Lower leg skin (tissue), 4 donors: ENCODE data around the gene ACSF3. TPM values are rescaled to one million over a fixed set of nuclear protein-coding genes. Genes with fewer than 3 reads are reported as not detected.

Experiments used
- DNase-seq, 2 donors: peaks; one replicate each; pipeline ENCODE4 v3.0.0-alpha.2; 2019; ENCODE audit warnings: low spot score in 2 of 2
- H3K4me3 ChIP-seq: fragments of 200-600 bp; sonication (generic); 2 replicates; pipeline ENCODE4 v1.5.1; 2017; ENCODE audit warnings: mild to moderate bottlenecking, low read depth; ENCODE audit not compliant: poor library complexity, severe bottlenecking
- CTCF ChIP-seq, 3 donors: fragments of 450-650 bp; IDR thresholded peaks; one replicate each; pipeline ENCODE4 v1.5.1; 2016; ENCODE audit warnings: antibody characterized with exemption in 3 of 3, mild to moderate bottlenecking in 3 of 3, moderate library complexity in 2 of 3
- POLR2A ChIP-seq, 2 donors: fragments of 450-650 bp; IDR thresholded peaks; one replicate each; pipeline ENCODE4 v1.6.1; 2016 to 2017; ENCODE audit warnings: antibody characterized with exemption in 2 of 2, mild to moderate bottlenecking in 1 of 2, moderate library complexity in 1 of 2
- WGBS, 2 donors: methylation state at CpG; one replicate each; pipeline ENCODE4 v1.1.5; 2018; 5-methylcytosine and 5-hydroxymethylcytosine counted together
- intact Hi-C: fragments of 100-400 bp; cut with DNase I; formaldehyde crosslinking; loops from one replicate; pipeline ENCODE4 v1.15.0; 2023; ENCODE audit warnings: low total_unique reads
- total RNA-seq, 4 donors: library from RNA; depleted of rRNA; stranded (reverse); fragments of >200 nt; gene quantifications; one replicate each; pipeline ENCODE4 v1.1.0, GENCODE V29; 2016

The ACSF3 gene
- total RNA-seq, 4 donors from 2014 or later = 22.7 to 42.3 (median 34.4) TPM

DNA sequence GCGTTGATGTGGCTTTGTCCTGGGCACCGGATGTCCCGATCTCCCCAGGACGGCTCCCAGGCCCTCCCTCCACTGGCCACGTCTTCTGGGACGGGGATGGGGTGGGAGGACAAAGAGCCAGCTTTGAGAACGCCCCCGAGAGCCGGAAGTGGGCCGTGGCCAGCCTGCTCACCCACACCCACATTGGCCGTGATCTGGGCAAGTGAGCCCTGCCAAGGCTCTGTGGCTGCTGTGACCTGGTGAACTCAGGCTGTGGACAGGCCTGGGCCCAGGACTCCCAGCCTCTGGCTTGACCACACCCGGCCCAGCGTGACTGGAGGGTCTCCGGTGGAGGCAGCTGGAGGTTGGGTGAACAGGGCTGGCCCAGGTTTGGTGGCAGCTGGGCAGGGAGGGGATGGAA, 81.2 kb downstream of the ACSF3 start:
- intact Hi-C loops = no loop called here
- TF ChIP-seq CTCF (IDR thresholded peaks at IDR 0.05) = no peak
- WGBS, 2 donors = 61 to 84% methylated on average over 11 to 14 of the region's 14 CpGs
- H3K4me3 ChIP-seq = no peak overlapping the region
- no peak for DNase-seq

- WGBS, 2 donors = 43 to 53% methylated on average over 13 to 17 of the region's 20 CpGs
- intact Hi-C loops = no loop called here
- DNase-seq = no peak
- no peak for TF ChIP-seq POLR2A (IDR thresholded peaks at IDR 0.05)
- TF ChIP-seq CTCF (IDR thresholded peaks at IDR 0.05) = no peak
- no peak overlapping the region for H3K4me3 ChIP-seq
These were observed 81.9 kb downstream of the ACSF3 start for GRCh38 chr16:89175280-89176146.

DNA sequence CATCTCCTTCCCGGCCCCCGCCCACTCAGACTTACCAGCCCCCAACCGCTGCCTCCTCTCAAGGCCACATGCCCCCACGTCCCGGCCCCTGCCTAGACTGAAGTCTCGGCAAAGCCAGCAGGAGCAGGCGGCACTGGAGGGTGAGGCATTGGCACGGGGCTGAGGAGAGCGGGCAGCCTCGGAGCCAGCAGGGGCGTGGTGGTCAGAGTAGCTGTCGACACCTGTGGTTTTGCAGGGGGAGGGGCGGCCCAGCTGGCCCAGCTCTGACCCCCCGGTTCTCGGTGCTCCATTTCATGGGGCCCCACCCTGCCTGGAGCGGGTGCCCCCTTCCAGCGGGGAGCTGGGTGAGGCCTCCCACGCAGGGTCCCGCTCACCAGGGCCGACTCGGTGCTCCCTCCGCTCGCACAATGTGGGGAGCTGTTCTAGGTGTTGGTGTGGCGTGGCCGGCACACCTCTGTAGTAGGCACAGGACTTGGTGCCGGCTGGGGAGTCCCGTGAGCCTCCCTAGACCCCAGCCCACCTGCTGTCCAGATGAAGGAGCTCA, 82.6 kb downstream of the ACSF3 start:
- intact Hi-C loops = no loop called here
- WGBS, 2 donors = 79 to 87% methylated on average over 19 to 25 of the region's 27 CpGs
- no peak for TF ChIP-seq CTCF (IDR thresholded peaks at IDR 0.05)
- H3K4me3 ChIP-seq = no peak overlapping the region
- DNase-seq = no peak

DNA sequence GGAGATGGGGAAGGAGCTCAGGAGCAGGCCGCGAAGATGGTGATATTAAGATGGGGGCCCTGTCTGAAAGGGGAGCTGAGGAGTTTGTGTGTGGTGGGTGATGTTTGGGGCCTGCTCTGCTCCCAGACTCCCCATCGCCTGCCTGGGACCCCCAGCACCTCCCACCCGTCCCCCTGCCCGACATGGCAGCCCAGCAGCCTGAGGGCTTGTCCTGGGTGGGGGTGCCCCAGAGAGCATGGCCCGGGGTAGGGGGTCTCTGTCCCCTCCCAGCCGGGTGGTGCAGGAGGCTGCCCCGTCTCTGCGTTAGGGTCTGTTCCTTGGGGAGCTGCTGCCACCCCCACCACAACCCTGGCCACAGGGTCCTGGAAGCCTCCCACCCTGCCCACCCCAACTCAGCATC, 83.1 kb downstream of the ACSF3 start:
- intact Hi-C loops = no loop called here

DNA sequence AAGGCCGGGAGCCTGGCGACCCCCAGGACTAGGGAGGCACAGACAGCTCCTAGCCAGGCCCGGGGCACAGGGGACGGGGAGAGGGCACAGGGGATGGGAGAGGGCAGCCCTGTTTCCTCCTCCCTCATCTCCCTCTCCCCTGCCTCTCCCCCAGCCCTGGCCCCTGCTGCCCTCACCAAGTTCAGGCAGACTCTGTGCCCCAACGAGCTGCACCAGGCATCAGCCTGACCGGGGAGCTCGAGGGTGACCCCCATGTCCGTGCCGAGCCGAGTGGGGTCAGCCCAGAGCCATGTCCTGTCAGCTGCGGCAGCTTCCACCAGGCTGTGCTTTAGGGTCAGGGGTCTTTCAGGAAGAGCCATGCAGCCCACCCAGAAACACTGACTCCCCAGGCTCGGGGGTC, 83.8 kb downstream of the ACSF3 start:
- WGBS, 2 donors = 74 to 82% methylated on average over 11 to 12 of the region's 12 CpGs
- intact Hi-C loops = no loop called here
- TF ChIP-seq POLR2A (IDR thresholded peaks at IDR 0.05) (no peak), CTCF (IDR thresholded peaks at IDR 0.05) (no peak)
- no peak overlapping the region for H3K4me3 ChIP-seq
- no peak for DNase-seq

More for the DNA sequence above, 83.1 kb downstream of the ACSF3 start:
- no peak overlapping the region for H3K4me3 ChIP-seq
- WGBS, 2 donors = 87 to 92% methylated on average over 7 to 9 of the region's 9 CpGs
- TF ChIP-seq CTCF (IDR thresholded peaks at IDR 0.05) (no peak), POLR2A (IDR thresholded peaks at IDR 0.05) (no peak)
- DNase-seq = no peak
